Peyer's patch (tissue), 4 donors: ENCODE measurements around the gene RAI14. TPM values are rescaled to one million over a fixed set of nuclear protein-coding genes. Genes with fewer than 3 reads are reported as not detected.
"Not testable (repeated sequence)": the region's sequence is repeated elsewhere in the genome, so short reads cannot be mapped to it uniquely, and the experiment has no call there.

ENCODE experiments used
- DNase-seq, 3 donors: peaks; one replicate each; pipeline ENCODE4 v3.0.0-alpha.2; 2017 to 2019
- H3K27ac ChIP-seq, 4 donors: fragments of 200-600 bp; sonication (generic); one replicate each; pipeline ENCODE4 v1.5.1; 2016 to 2019
- H3K27me3 ChIP-seq, 2 donors: fragments of 200-600 bp; sonication (generic); one replicate each; pipeline ENCODE4 v1.5.1; 2019
- H3K36me3 ChIP-seq, 3 donors: fragments of 200-600 bp; sonication (generic); one replicate each; pipeline ENCODE4 v1.5.1; 2016 to 2019
- H3K4me1 ChIP-seq, 4 donors: fragments of 200-600 bp; sonication (generic); one replicate each; pipeline ENCODE4 v1.5.1; 2016 to 2019
- H3K4me3 ChIP-seq, 4 donors: fragments of 200-600 bp; sonication (generic); 1 replicate in 3 of 4; 2 replicates in 1 of 4; pipeline ENCODE4 v1.5.1; 2016 to 2019; ENCODE audit warnings: mild to moderate bottlenecking in 1 of 4
- H3K9me3 ChIP-seq, 4 donors: fragments of 200-600 bp; sonication (generic); one replicate each; pipeline ENCODE4 v1.5.1; 2016 to 2019; ENCODE audit warnings: mild to moderate bottlenecking in 1 of 4
- POLR2A ChIP-seq, 2 donors: fragments of 450-650 bp; IDR thresholded peaks; one replicate each; pipeline ENCODE4 v1.5.1; 2017; ENCODE audit warnings: antibody characterized with exemption in 2 of 2, mild to moderate bottlenecking in 2 of 2, moderate library complexity in 2 of 2
- total RNA-seq, 4 donors: library from RNA; depleted of rRNA; stranded (reverse); fragments of >200 nt; gene quantifications; one replicate each; pipeline ENCODE4 v1.1.0, GENCODE V29; 2016
- TF ChIP-seq, protein P1 (sequence below), 6 experiments: fragments of 450-650 bp in 4 of 6; fragments of 200-600 bp in 2 of 6; sonication (generic) in 1 of 6; IDR thresholded peaks; one replicate each; pipeline ENCODE4 v1.5.1; 2017 to 2019; ENCODE audit warnings: antibody characterized with exemption in 6 of 6, mild to moderate bottlenecking in 3 of 6, moderate library complexity in 1 of 6

The RAI14 gene
- total RNA-seq, 4 donors from 2014 or later = 5.0 to 182 (median 6.4) TPM

DNA sequence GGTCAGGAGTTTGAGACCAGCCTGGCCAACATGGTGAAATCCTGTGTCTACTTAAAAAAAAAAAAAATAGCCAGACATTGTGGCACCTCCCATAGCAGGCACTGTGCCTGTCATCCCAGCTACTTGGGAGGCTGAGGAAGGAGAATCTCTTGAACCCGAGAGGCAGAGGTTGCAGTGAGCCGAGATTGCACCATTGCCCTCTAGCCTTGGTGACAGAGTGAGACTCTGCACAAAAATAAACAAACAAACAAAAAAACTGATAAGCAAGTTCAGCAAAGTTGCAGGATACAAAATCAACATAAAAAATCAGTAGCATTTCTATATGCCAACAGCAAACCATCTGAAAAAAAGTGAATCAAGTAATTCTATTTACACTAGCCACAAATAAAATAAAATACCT, 118.0 kb downstream of the RAI14 start:
- H3K9me3 ChIP-seq = no peaks in the 10 kb centered on the region
- no peaks in the 10 kb centered on the region for H3K36me3 ChIP-seq
- H3K4me1 ChIP-seq = no peaks in the 10 kb centered on the region
- no peak for TF ChIP-seq POLR2A (IDR thresholded peaks at IDR 0.05)
- TF ChIP-seq, protein P1, sequence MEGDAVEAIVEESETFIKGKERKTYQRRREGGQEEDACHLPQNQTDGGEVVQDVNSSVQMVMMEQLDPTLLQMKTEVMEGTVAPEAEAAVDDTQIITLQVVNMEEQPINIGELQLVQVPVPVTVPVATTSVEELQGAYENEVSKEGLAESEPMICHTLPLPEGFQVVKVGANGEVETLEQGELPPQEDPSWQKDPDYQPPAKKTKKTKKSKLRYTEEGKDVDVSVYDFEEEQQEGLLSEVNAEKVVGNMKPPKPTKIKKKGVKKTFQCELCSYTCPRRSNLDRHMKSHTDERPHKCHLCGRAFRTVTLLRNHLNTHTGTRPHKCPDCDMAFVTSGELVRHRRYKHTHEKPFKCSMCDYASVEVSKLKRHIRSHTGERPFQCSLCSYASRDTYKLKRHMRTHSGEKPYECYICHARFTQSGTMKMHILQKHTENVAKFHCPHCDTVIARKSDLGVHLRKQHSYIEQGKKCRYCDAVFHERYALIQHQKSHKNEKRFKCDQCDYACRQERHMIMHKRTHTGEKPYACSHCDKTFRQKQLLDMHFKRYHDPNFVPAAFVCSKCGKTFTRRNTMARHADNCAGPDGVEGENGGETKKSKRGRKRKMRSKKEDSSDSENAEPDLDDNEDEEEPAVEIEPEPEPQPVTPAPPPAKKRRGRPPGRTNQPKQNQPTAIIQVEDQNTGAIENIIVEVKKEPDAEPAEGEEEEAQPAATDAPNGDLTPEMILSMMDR (IDR thresholded peaks at IDR 0.05) = no peak
- H3K27ac ChIP-seq = no peak overlapping the region
- H3K4me3 ChIP-seq = no peak overlapping the region
- DNase-seq = no peak
- H3K27me3 ChIP-seq = no peaks in the 10 kb centered on the region

DNA sequence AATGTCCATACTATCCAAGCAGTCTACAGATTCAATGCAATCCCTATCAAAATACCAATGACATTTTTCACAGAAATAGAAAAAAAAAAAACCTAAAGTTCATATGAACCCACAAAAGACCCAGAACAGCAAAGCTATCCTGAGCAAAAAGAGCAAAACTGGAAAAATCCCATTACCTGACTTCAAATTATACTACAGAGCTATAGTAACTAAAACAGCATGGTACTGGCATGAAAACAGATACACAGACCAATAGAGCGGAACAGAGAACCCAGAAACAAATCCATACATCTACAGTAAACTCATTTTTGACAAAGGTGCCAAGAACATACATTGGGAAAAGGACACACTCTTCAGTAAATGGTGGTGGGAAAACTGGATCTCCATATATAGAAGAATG, 118.5 kb downstream of the RAI14 start:
- not testable (repeated sequence) for H3K27me3 ChIP-seq, H3K4me3 ChIP-seq, H3K27ac ChIP-seq, H3K4me1 ChIP-seq, H3K36me3 ChIP-seq, DNase-seq, H3K9me3 ChIP-seq

DNA sequence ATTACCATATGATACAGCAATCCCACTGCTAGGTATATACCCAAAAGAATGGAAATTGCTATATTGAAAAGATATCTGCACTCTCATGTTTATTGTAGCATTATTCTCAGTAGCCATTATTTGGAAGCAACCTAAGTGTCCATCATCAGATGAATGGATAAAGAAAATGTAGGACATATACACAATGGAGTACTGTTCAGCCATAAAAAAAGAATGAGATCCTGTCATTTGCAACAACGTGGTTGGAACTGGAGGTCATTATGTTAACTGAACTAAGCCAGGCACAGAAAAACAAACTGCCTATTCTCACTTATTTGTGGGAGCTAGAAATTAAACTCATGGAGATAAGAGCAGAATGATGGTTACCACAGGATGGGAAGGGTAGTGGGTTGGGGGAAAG, 119.8 kb downstream of the RAI14 start:
- no peak overlapping the region for H3K27ac ChIP-seq
- TF ChIP-seq, protein P1 (IDR thresholded peaks at IDR 0.05) = no peak
- TF ChIP-seq POLR2A (IDR thresholded peaks at IDR 0.05) = no peak
- no peak for DNase-seq
- no peaks in the 10 kb centered on the region for H3K9me3 ChIP-seq
- H3K27me3 ChIP-seq = no peaks in the 10 kb centered on the region
- no peaks in the 10 kb centered on the region for H3K4me1 ChIP-seq
- no peaks in the 10 kb centered on the region for H3K36me3 ChIP-seq
- no peak overlapping the region for H3K4me3 ChIP-seq

- no peak overlapping the region for H3K27ac ChIP-seq
- H3K4me3 ChIP-seq = no peak overlapping the region
- TF ChIP-seq, protein P1 (IDR thresholded peaks at IDR 0.05) = no peak
- no peak for TF ChIP-seq POLR2A (IDR thresholded peaks at IDR 0.05)
- H3K27me3 ChIP-seq = no peaks in the 10 kb centered on the region
- H3K9me3 ChIP-seq = no peaks in the 10 kb centered on the region
- no peak for DNase-seq
- no peaks in the 10 kb centered on the region for H3K4me1 ChIP-seq
- H3K36me3 ChIP-seq = no peaks in the 10 kb centered on the region
Observed at GRCh38 chr5:34778091-34778850, 122.1 kb downstream of the RAI14 start.

GRCh38 chr5:34783892-34784291, 127.8 kb downstream of the RAI14 start:
- DNase-seq, H3K27me3 ChIP-seq, H3K36me3 ChIP-seq, H3K9me3 ChIP-seq, H3K4me1 ChIP-seq, H3K27ac ChIP-seq, H3K4me3 ChIP-seq: not testable (repeated sequence)

DNA sequence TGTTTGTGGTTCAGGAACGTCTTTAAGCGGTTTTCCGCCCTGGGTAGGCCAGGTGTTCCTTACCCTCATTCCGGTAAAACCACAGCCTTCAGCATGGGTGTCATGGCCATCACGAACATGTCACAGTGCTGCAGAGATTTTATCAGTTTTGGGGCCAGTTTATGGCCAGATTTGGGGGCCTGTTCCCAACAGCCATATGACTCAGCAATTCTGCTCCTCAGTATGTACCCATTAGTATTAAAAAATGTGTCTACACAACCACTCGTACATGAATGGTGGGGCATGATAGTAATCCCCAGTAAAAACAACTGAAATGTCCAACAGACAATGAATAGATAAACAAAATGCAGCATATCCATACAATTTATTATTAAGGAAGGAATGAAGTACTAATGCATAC, 130.9 kb downstream of the RAI14 start:
- Histone ChIP-seq H3K27me3 (no peaks in the 10 kb centered on the region), H3K27ac (no peak overlapping the region)
- no peak for TF ChIP-seq POLR2A (IDR thresholded peaks at IDR 0.05)
- TF ChIP-seq, protein P1 (IDR thresholded peaks at IDR 0.05) = no peak

More for the DNA sequence above, 130.9 kb downstream of the RAI14 start:
- Histone ChIP-seq H3K4me3 (no peak overlapping the region), H3K4me1 (no peaks in the 10 kb centered on the region), H3K36me3 (no peaks in the 10 kb centered on the region), H3K9me3 (peaks cover 0 to 5% (median 0%) of the 10 kb centered on the region in 4 donors)
- no peak for DNase-seq
